GM12878 (cell line): ENCODE data around the gene ZSCAN5C. TPM values are rescaled to one million over a fixed set of nuclear protein-coding genes. Genes with fewer than 3 reads are reported as not detected.

Experiments
- ATAC-seq: fragments of 200-7000 bp; cut with Tn5 transposase; 3 replicates; pipeline ENCODE4 v1.9.1; 2020; ENCODE audit warnings: mild to moderate bottlenecking, moderate library complexity
- BruUV-seq: library from RNA; stranded (reverse); fragments of 400-500 nt; replicated peaks from 2 replicates; lab custom pipeline; 2021; lab: Mats Ljungman, UMichigan
- CTCF ChIA-PET: fragments of 300-600 bp; sonication (Branson Sonifier 250); formaldehyde crosslinking; extraction: SDS; loops from one replicate; lab custom pipeline; 2021; ENCODE audit warnings: inconsistent platforms; lab: Yijun Ruan, JAX
- POLR2A ChIA-PET: fragments of 350-600 bp; formaldehyde crosslinking; extraction: SDS; loops from one replicate; lab custom pipeline; 2021; ENCODE audit warnings: inconsistent platforms; lab: Charles Lee
- RAD21 ChIA-PET: fragments of 300-600 bp; sonication (Branson Sonifier 250); formaldehyde crosslinking; loops from one replicate; lab custom pipeline; 2023; ENCODE audit warnings: antibody characterized with exemption; ENCODE audit not compliant: unreplicated experiment; lab: Charles Lee
- SMC1A ChIA-PET: fragments of 300-600 bp; sonication (Branson Sonifier 250); formaldehyde crosslinking; loops from one replicate; lab custom pipeline; 2023; ENCODE audit not compliant: unreplicated experiment, uncharacterized antibody; lab: Charles Lee
- DNase-seq: peaks from one replicate; pipeline ENCODE4 v3.0.0-alpha.2; 2011; ENCODE audit warnings: low read depth, low spot score
- FAIRE-seq: peaks from 3 replicates; lab custom pipeline; 2011; peaks lifted over from hg19 to GRCh38; lab: Jason Lieb, UNC
- H2AFZ ChIP-seq: 2 replicates; pipeline ENCODE4 v1.6.0; 2011; ENCODE audit warnings: low read depth, low read length, control low read depth; ENCODE audit not compliant: control insufficient read depth
- H3K27ac ChIP-seq: 2 replicates; pipeline ENCODE4 v1.5.1; 2011; ENCODE audit warnings: control low read depth; ENCODE audit not compliant: control insufficient read depth, insufficient read depth
- H3K27me3 ChIP-seq, 2 experiments: replicated peaks in 1 of 2; 2 replicates each; pipeline versions ENCODE4 v1.6.0 to v1.6.1; 2011; ENCODE audit warnings: low read length in 1 of 2; ENCODE audit not compliant: control insufficient read depth in 2 of 2, insufficient read depth in 2 of 2
- H3K36me3 ChIP-seq, 2 experiments: 2 replicates each; pipeline ENCODE4 v1.5.1; 2011; ENCODE audit warnings: low read length in 1 of 2; ENCODE audit not compliant: control insufficient read depth in 2 of 2, insufficient read depth in 2 of 2
- H3K4me1 ChIP-seq: 2 replicates; pipeline ENCODE4 v1.6.1; 2011; ENCODE audit warnings: mild to moderate bottlenecking, low read length, moderate library complexity, mixed read lengths; ENCODE audit not compliant: control insufficient read depth, insufficient read depth
- H3K4me2 ChIP-seq: 2 replicates; pipeline ENCODE4 v1.6.0; 2011; ENCODE audit warnings: control low read depth; ENCODE audit not compliant: control insufficient read depth, insufficient read depth
- H3K4me3 ChIP-seq: fragments of 200-600 bp; sonication (generic); 2 replicates; pipeline ENCODE4 v1.5.1; 2016
- H3K79me2 ChIP-seq: 2 replicates; pipeline ENCODE4 v1.6.0; 2011; ENCODE audit warnings: low read length; ENCODE audit not compliant: control insufficient read depth, insufficient read depth
- H3K9ac ChIP-seq: 2 replicates; pipeline ENCODE4 v1.8.0; 2011; ENCODE audit warnings: low read length, control low read depth, mixed read lengths; ENCODE audit not compliant: control insufficient read depth, insufficient read depth
- H3K9me3 ChIP-seq: replicated peaks from 3 replicates; pipeline ENCODE4 v1.5.1; 2011; ENCODE audit warnings: mild to moderate bottlenecking, low read length; ENCODE audit not compliant: control insufficient read depth, insufficient read depth
- H4K20me1 ChIP-seq: 2 replicates; pipeline ENCODE4 v1.6.0; 2011; ENCODE audit not compliant: control insufficient read depth, insufficient read depth
- EED ChIP-seq: sonication (generic); IDR thresholded peaks from 2 replicates; pipeline ENCODE4 v1.6.1; 2016; ENCODE audit warnings: antibody characterized with exemption, low read depth
- LARP7 ChIP-seq: fragments of 450-650 bp; IDR thresholded peaks from 2 replicates; pipeline ENCODE4 v1.6.1; 2017; ENCODE audit warnings: mild to moderate bottlenecking
- POLR2AphosphoS2 ChIP-seq: IDR thresholded peaks from 2 replicates; pipeline ENCODE4 v1.6.1; 2011; ENCODE audit warnings: low read depth, mild to moderate bottlenecking, low read length, improper control_type of control experiment, moderate library complexity
- RBBP5 ChIP-seq: fragments of 200-600 bp; sonication (generic); conservative IDR thresholded peaks from 2 replicates; pipeline ENCODE4 v1.6.1; 2016
- ZNF217 ChIP-seq: fragments of 450-650 bp; IDR thresholded peaks from 2 replicates; pipeline ENCODE4 v1.6.1; 2017; ENCODE audit warnings: antibody characterized with exemption, mild to moderate bottlenecking
- WGBS: methylation state at CpG from one replicate; pipeline ENCODE4 v1.1.6; 2016; ENCODE audit warnings: low lambda C conversion rate; ENCODE audit not compliant: insufficient replicate concordance, insufficient coverage; ENCODE audit errors: missing lambda C conversion rate; 5-methylcytosine and 5-hydroxymethylcytosine counted together
- in situ Hi-C: fragments of 300-500 bp; cut with MboI; formaldehyde crosslinking; loops from 9 replicates; pipeline ENCODE4 v1.14.3; 2018; ENCODE audit warnings: mixed read lengths
- intact Hi-C: fragments of 100-400 bp; cut with micrococcal nuclease; formaldehyde crosslinking; loops from one replicate; pipeline ENCODE4 v1.14.2; 2022; ENCODE audit not compliant: unreplicated experiment
- polyA plus RNA-seq, 11 experiments: library from polyadenylated mRNA; depleted of rRNA in 4 of 11; unstranded in 6 of 11; stranded (reverse) in 5 of 11; fragments of >200 nt; fragmentation: Nextera tagmentation in 4 of 11; fragmentation: Illumina TruSeq in 1 of 11; extraction: Ambion mirVana in 4 of 11; extraction: Trizol in 1 of 11; gene quantifications; 1 replicate in 1 of 11; 2 replicates in 10 of 11; pipeline versions ENCODE4 v1.2.1 to v1.2.3, GENCODE V29; 2011 to 2016; ENCODE audit warnings: inconsistent platforms in 2 of 11, missing spikeins in 2 of 11, low read depth in 1 of 11
- total RNA-seq, 4 experiments: library from RNA; depleted of rRNA in 3 of 4; stranded (reverse); fragments of >200 nt in 3 of 4; fragmentation: Illumina TruSeq in 1 of 4; extraction: Trizol in 1 of 4; gene quantifications; 2 replicates each; pipeline versions ENCODE4 v1.2.1 to v1.2.3, GENCODE V29; 2013 to 2021
- TF ChIP-seq, protein P1 (sequence below): IDR thresholded peaks from 2 replicates; pipeline ENCODE4 v1.6.1; 2011; ENCODE audit warnings: low read depth, low read length, improper control_type of control experiment, borderline replicate concordance

ZSCAN5C gene
- total and polyA plus RNA-seq, 10 of the 15 experiments (the other 5 are each of a cell fraction or from before 2014, with no cell fraction given): not detected

- RAD21 ChIA-PET: no interaction called here
- no peak overlapping the region for H3K27ac ChIP-seq
- POLR2A ChIA-PET: no interaction called here
- FAIRE-seq (no peak), ATAC-seq (no peak), DNase-seq (no peak)
- no peaks in the 10 kb centered on the region for H3K4me1 ChIP-seq
- no TSS peak for BruUV-seq
- in situ Hi-C loops: no loop called here
- no peaks in the 10 kb centered on the region for H3K27me3 ChIP-seq
- H3K4me3 ChIP-seq: no peak overlapping the region
- no peak overlapping the region for H3K4me2 ChIP-seq
- CTCF ChIA-PET: no interaction called here
- SMC1A ChIA-PET: no interaction called here
- H2AFZ ChIP-seq: no peak overlapping the region
- no peaks in the 10 kb centered on the region for H4K20me1 ChIP-seq
- TF ChIP-seq, protein P1, sequence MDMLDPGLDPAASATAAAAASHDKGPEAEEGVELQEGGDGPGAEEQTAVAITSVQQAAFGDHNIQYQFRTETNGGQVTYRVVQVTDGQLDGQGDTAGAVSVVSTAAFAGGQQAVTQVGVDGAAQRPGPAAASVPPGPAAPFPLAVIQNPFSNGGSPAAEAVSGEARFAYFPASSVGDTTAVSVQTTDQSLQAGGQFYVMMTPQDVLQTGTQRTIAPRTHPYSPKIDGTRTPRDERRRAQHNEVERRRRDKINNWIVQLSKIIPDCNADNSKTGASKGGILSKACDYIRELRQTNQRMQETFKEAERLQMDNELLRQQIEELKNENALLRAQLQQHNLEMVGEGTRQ: no peak
- TF ChIP-seq RBBP5 (no peak), LARP7 (no peak), EED (no peak)
- no peak overlapping the region for H3K9ac ChIP-seq
- no peaks in the 10 kb centered on the region for H3K79me2 ChIP-seq
- WGBS: 28% methylated on average over 4 of the region's 4 CpGs
- no peaks in the 10 kb centered on the region for H3K36me3 ChIP-seq
- intact Hi-C loops: no loop called here
- no peaks in the 10 kb centered on the region for H3K9me3 ChIP-seq
Observed at GRCh38 chr19:56211718-56212117, 9.6 kb downstream of the ZSCAN5C start.

- Histone ChIP-seq H3K36me3 (no peaks in the 10 kb centered on the region), H3K27me3 (no peaks in the 10 kb centered on the region), H3K79me2 (no peaks in the 10 kb centered on the region), H3K4me3 (no peak overlapping the region), H4K20me1 (no peaks in the 10 kb centered on the region), H3K9me3 (no peaks in the 10 kb centered on the region), H3K9ac (no peak overlapping the region), H3K4me1 (no peaks in the 10 kb centered on the region), H3K4me2 (peak overlapping the region; percentile 25; the same call in 1 of the 2 replicates), H3K27ac (no peak overlapping the region), H2AFZ (no peak overlapping the region)
- ChIA-PET SMC1A (no interaction called here), CTCF (no interaction called here), RAD21 (no interaction called here), POLR2A (interaction anchor here (0.6 kb wide), 1 partner anchor 150 kb away, joined by 3 read pairs; no protein-coding TSS in a partner anchor)
- 39% methylated on average over 65 of the region's 79 CpGs for WGBS
- no TSS peak for BruUV-seq
- no peak for TF ChIP-seq POLR2AphosphoS2
- no peak for TF ChIP-seq ZNF217
- DNase-seq (no peak), ATAC-seq (no peak; the same call in 2 of the 3 replicates), FAIRE-seq (no peak)
- in situ Hi-C loops: no loop called here
- intact Hi-C loops: no loop called here
Observed at GRCh38 chr19:56217039-56217949, 15.2 kb downstream of the ZSCAN5C start.
